A549 (cell line): ENCODE measurements around the gene UNC13D. TPM values are rescaled to one million over a fixed set of nuclear protein-coding genes. Genes with fewer than 3 reads are reported as not detected.

Experiments
- ATAC-seq, 2 experiments: fragments of 200-7000 bp in 1 of 2; fragments of >200 bp in 1 of 2; cut with Nextera tagmentation in 1 of 2; cut with Tn5 transposase in 1 of 2; 3 replicates each; pipeline versions ENCODE4 v1.8.0 to v1.9.1; 2018 to 2020; ENCODE audit warnings: mild to moderate bottlenecking in 1 of 2, moderate library complexity in 1 of 2
- CTCF ChIA-PET: fragments of 300-600 bp; sonication (Branson Sonifier 250); formaldehyde crosslinking; extraction: SDS; loops from one replicate; lab custom pipeline; 2021; ENCODE audit warnings: antibody characterized with exemption, inconsistent platforms; lab: Yijun Ruan, JAX
- POLR2A ChIA-PET: fragments of 350-600 bp; formaldehyde crosslinking; extraction: SDS; loops from one replicate; lab custom pipeline; 2021; ENCODE audit warnings: antibody characterized with exemption, inconsistent platforms; lab: Yijun Ruan, JAX
- DNase-seq, 2 experiments: peaks; one replicate each; pipeline versions ENCODE4 v3.0.0 to v3.0.0-alpha.2; 2011 to 2016; ENCODE audit warnings: low read depth in 1 of 2, low spot score in 1 of 2
- FAIRE-seq: peaks from 2 replicates; lab custom pipeline; 2011; peaks lifted over from hg19 to GRCh38; lab: Jason Lieb, UNC
- H3K27ac ChIP-seq, 2 experiments: fragments of >200 bp; sonication (Bioruptor Twin); formaldehyde crosslinking; 3 replicates each; pipeline ENCODE4 v1.5.1; 2016 to 2017
- H3K4me1 ChIP-seq: fragments of >200 bp; sonication (Bioruptor Twin); formaldehyde crosslinking; 3 replicates; pipeline ENCODE4 v1.6.1; 2016
- H3K4me2 ChIP-seq: fragments of >200 bp; sonication (Bioruptor Twin); formaldehyde crosslinking; 3 replicates; pipeline ENCODE4 v1.6.1; 2016
- H3K4me3 ChIP-seq: fragments of >200 bp; sonication (Bioruptor Twin); formaldehyde crosslinking; 3 replicates; pipeline ENCODE4 v1.5.1; 2016
- H3K9me3 ChIP-seq: fragments of >200 bp; sonication (Bioruptor Twin); formaldehyde crosslinking; 3 replicates; pipeline ENCODE4 v1.6.1; 2016
- BHLHE40 ChIP-seq: IDR thresholded peaks from 2 replicates; pipeline ENCODE4 v1.6.1; 2012; ENCODE audit warnings: low read depth, low read length, inconsistent platforms
- CBX8 ChIP-seq: fragments of 200-600 bp; sonication (generic); IDR thresholded peaks from 2 replicates; pipeline ENCODE4 v1.6.1; 2016
- CEBPB ChIP-seq, 2 experiments: fragments of >200 bp in 1 of 2; sonication (Bioruptor Twin) in 1 of 2; formaldehyde crosslinking in 1 of 2; IDR thresholded peaks; 2 replicates each; pipeline ENCODE4 v1.6.1; 2012 to 2016
- CHD2 ChIP-seq: fragments of 150-350 bp; IDR thresholded peaks from 2 replicates; pipeline ENCODE4 v1.6.1; 2014; ENCODE audit warnings: low read length; ENCODE audit not compliant: partially characterized antibody
- CHD4 ChIP-seq: fragments of 200-600 bp; sonication (generic); IDR thresholded peaks from 2 replicates; pipeline ENCODE4 v1.6.1; 2016; ENCODE audit warnings: antibody characterized with exemption, mild to moderate bottlenecking, borderline replicate concordance
- EHMT2 ChIP-seq: fragments of 200-600 bp; sonication (generic); IDR thresholded peaks from 2 replicates; pipeline ENCODE4 v1.6.1; 2016; ENCODE audit warnings: antibody characterized with exemption, low read depth, mild to moderate bottlenecking, moderate library complexity
- GATA3 ChIP-seq: IDR thresholded peaks from 2 replicates; pipeline ENCODE4 v1.6.1; 2012; ENCODE audit warnings: borderline replicate concordance
- HOXB13 ChIP-seq: fragments of 250-450 bp; sonication (Bioruptor Pico); IDR thresholded peaks from 2 replicates; pipeline ENCODE4 v1.5.0; 2020; ENCODE audit warnings: low read depth, mild to moderate bottlenecking, moderate library complexity
- HOXB5 ChIP-seq: fragments of 250-450 bp; sonication (Bioruptor Pico); IDR thresholded peaks from 2 replicates; pipeline ENCODE4 v1.5.0; 2020; ENCODE audit warnings: mild to moderate bottlenecking, moderate library complexity
- JUNB ChIP-seq: fragments of >200 bp; sonication (Bioruptor Twin); formaldehyde crosslinking; IDR thresholded peaks from 2 replicates; pipeline ENCODE4 v1.6.1; 2016
- KDM5A ChIP-seq: fragments of 200-600 bp; sonication (generic); IDR thresholded peaks from 2 replicates; pipeline ENCODE4 v1.6.1; 2016; ENCODE audit warnings: antibody characterized with exemption, mild to moderate bottlenecking
- MAZ ChIP-seq: fragments of 150-350 bp; IDR thresholded peaks from 2 replicates; pipeline ENCODE4 v1.6.1; 2014; ENCODE audit warnings: antibody characterized with exemption, low read depth, low read length, borderline replicate concordance
- NR3C1 ChIP-seq: fragments of >200 bp; sonication (Bioruptor Twin); formaldehyde crosslinking; IDR thresholded peaks from 3 replicates; pipeline ENCODE4 v1.6.1; 2017
- PHF8 ChIP-seq: fragments of 200-600 bp; sonication (generic); IDR thresholded peaks from 2 replicates; pipeline ENCODE4 v1.6.1; 2016; ENCODE audit warnings: low read depth, mild to moderate bottlenecking, antibody characterized with exemption, moderate library complexity, borderline replicate concordance
- POLR2A ChIP-seq: IDR thresholded peaks from 2 replicates; pipeline ENCODE4 v1.6.1; 2012; ENCODE audit warnings: mild to moderate bottlenecking, low read length
- RNF2 ChIP-seq: fragments of 200-600 bp; sonication (generic); IDR thresholded peaks from 2 replicates; pipeline ENCODE4 v1.6.1; 2016; ENCODE audit warnings: low read depth, mild to moderate bottlenecking, antibody characterized with exemption, moderate library complexity, borderline replicate concordance
- TFCP2L1 ChIP-seq: fragments of 250-450 bp; sonication (Bioruptor Pico); IDR thresholded peaks from 2 replicates; pipeline ENCODE4 v1.5.0; 2021; ENCODE audit warnings: mild to moderate bottlenecking
- TP53 ChIP-seq: fragments of 250-450 bp; sonication (Bioruptor Pico); IDR thresholded peaks from 2 replicates; pipeline ENCODE4 v1.5.0; 2021; ENCODE audit warnings: mild to moderate bottlenecking, moderate library complexity
- ZFP36 ChIP-seq: fragments of 450-650 bp; IDR thresholded peaks from 2 replicates; pipeline ENCODE4 v1.6.1; 2014; ENCODE audit warnings: borderline replicate concordance; ENCODE audit not compliant: partially characterized antibody
- ZNF302 ChIP-seq: fragments of 250-450 bp; sonication (Bioruptor Pico); IDR thresholded peaks from 2 replicates; pipeline ENCODE4 v1.9.0; 2021; ENCODE audit warnings: inconsistent platforms, mild to moderate bottlenecking, moderate library complexity
- WGBS: methylation state at CpG from one replicate; pipeline ENCODE4 v1.1.6; 2017; ENCODE audit errors: missing lambda C conversion rate; 5-methylcytosine and 5-hydroxymethylcytosine counted together
- polyA plus RNA-seq, 4 experiments: library from polyadenylated mRNA; depleted of rRNA in 3 of 4; stranded (reverse); fragments of >200 nt; fragmentation: RNase III in 1 of 4; extraction: RNeasy Plus Mini Kit Qiagen cat#74134 plus additional on column Dnase treatment in 1 of 4; gene quantifications; 2 replicates in 3 of 4; 3 replicates in 1 of 4; pipeline ENCODE4 v1.2.3, GENCODE V29; 2011 to 2017
- TF ChIP-seq, protein P1 (sequence below): fragments of >200 bp; sonication (Bioruptor Twin); formaldehyde crosslinking; IDR thresholded peaks from 2 replicates; pipeline ENCODE4 v1.6.1; 2016
- TF ChIP-seq, protein P2 (sequence below): fragments of 450-650 bp; IDR thresholded peaks from 2 replicates; pipeline ENCODE4 v1.6.1; 2014; ENCODE audit warnings: antibody characterized with exemption

Gene UNC13D
- polyA plus RNA-seq, 2 of the 4 experiments (the other 2 are of a cell fraction), result 1.6 to 3.5 TPM

- CTCF ChIA-PET, result interaction anchor here (1.3 to 37.0 kb wide), 3 partner anchors 3 to 22 kb away, joined by 5 to 691 read pairs (median 691); partner anchors contain the start of genes UNC13D and WBP2
- DNase-seq, result no peak
- Histone ChIP-seq H3K9me3 (no peaks in the 10 kb centered on the region), H3K4me3 (no peak overlapping the region), H3K4me2 (no peak overlapping the region), H3K4me1 (no peaks in the 10 kb centered on the region), H3K27ac (no peak overlapping the region)
- TF ChIP-seq ZNF302 (CRISPR knock-in tag) (no peak), TP53 (CRISPR knock-in tag) (no peak)
- ATAC-seq, result no peak
- POLR2A ChIA-PET, result no interaction called here
- no peak for FAIRE-seq
- 93% methylated on average over 15 of the region's 15 CpGs for WGBS
These were observed 5.8 kb downstream of the UNC13D start for GRCh38 chr17:75838410-75838809.

DNA sequence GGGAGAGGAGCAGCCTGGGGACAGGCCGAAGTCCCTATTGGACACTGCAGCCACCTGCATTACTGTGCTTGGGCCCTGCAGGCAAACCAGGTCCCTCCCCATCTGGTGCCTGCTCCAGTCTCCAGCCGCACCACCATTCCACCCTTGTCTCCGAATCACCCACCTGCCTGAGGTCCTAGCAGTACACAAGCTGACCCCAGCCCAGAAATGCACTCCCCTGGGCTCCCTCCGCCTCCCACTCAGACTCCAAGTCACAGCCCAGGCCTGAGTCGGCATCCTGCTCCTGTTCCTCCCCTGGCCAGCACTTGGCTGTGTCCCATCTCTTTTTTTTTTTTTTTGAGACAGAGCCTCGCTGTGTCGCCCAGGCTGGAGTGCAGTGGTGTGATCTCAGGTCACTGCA is 6.3 kb downstream of the UNC13D start:
- Histone ChIP-seq H3K4me3 (no peak overlapping the region), H3K9me3 (no peaks in the 10 kb centered on the region), H3K4me1 (no peaks in the 10 kb centered on the region), H3K4me2 (no peak overlapping the region), H3K27ac (no peak overlapping the region)
- TF ChIP-seq HOXB5, result no peak
- no peak for TF ChIP-seq KDM5A
- TF ChIP-seq POLR2A, result no peak
- no peak for TF ChIP-seq EHMT2
- no peak for TF ChIP-seq MAZ
- no peak for TF ChIP-seq JUNB
- no peak for TF ChIP-seq GATA3
- no peak for TF ChIP-seq ZNF302 (CRISPR knock-in tag)
- TF ChIP-seq, protein P1, sequence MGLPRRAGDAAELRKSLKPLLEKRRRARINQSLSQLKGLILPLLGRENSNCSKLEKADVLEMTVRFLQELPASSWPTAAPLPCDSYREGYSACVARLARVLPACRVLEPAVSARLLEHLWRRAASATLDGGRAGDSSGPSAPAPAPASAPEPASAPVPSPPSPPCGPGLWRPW, result no peak
- no peak for TF ChIP-seq CEBPB (IDR thresholded peaks at IDR 0.05)
- TF ChIP-seq CHD2, result no peak
- no peak for TF ChIP-seq TFCP2L1
- TF ChIP-seq BHLHE40, result no peak
- TF ChIP-seq CBX8, result no peak
- no peak for TF ChIP-seq CHD4
- TF ChIP-seq, protein P2, sequence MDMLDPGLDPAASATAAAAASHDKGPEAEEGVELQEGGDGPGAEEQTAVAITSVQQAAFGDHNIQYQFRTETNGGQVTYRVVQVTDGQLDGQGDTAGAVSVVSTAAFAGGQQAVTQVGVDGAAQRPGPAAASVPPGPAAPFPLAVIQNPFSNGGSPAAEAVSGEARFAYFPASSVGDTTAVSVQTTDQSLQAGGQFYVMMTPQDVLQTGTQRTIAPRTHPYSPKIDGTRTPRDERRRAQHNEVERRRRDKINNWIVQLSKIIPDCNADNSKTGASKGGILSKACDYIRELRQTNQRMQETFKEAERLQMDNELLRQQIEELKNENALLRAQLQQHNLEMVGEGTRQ, result no peak
- no peak for TF ChIP-seq PHF8
- TF ChIP-seq NR3C1, result no peak
- TF ChIP-seq HOXB13 (CRISPR knock-in tag), result no peak
- TF ChIP-seq ZFP36, result no peak
- FAIRE-seq (no peak), DNase-seq (no peak), ATAC-seq (no peak)
- CTCF ChIA-PET, result interaction anchor here (0.9 to 37.0 kb wide), 4 partner anchors 3 to 67 kb away, joined by 4 to 691 read pairs (median 348); partner anchors contain the start of genes MRPL38, TRIM65, UNC13D and WBP2
- WGBS, result 92% methylated on average over 7 of the region's 7 CpGs
- POLR2A ChIA-PET, result no interaction called here

DNA sequence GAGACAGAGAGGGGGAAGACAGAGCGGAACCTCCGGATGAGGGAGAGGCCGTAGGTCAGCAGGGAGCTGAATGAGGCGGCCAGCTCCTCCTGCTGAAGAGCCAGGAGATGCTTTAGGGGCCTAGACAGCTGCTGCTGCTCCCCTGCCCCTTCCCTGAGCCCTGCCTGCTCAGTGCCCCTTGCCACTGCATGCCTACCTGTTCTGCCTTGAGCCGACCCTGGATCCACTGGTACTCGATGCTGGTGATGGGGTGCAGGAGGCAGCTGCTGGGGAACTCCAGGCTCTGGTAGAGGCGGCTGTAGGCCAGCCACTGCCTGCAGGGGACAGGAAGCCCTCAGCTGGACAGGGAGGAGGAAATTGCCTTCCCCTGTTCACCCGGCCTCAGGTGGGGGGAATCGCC is 7.6 kb downstream of the UNC13D start:
- H3K4me2 ChIP-seq, result no peak overlapping the region
- FAIRE-seq, result no peak
- H3K27ac ChIP-seq, result no peak overlapping the region
- H3K9me3 ChIP-seq, result no peaks in the 10 kb centered on the region
- TF ChIP-seq, protein P1, result no peak
- TF ChIP-seq ZNF302 (CRISPR knock-in tag) (no peak), RNF2 (no peak), CHD4 (no peak)
- TF ChIP-seq, all 56 proteins: peak for 0
- CTCF ChIA-PET, result interaction anchor here (0.7 to 37.0 kb wide), 6 partner anchors 5 to 73 kb away, joined by 3 to 691 read pairs (median 6); partner anchors contain the start of genes GALK1, MRPL38, UNC13D and WBP2
- DNase-seq (no peak), ATAC-seq (no peak)
- POLR2A ChIA-PET, result interaction anchor here (0.9 kb wide), 1 partner anchor 13 kb away, joined by 3 read pairs; no protein-coding TSS in a partner anchor
- no peak overlapping the region for H3K4me3 ChIP-seq
- 87% methylated on average over 9 of the region's 9 CpGs for WGBS
- no peaks in the 10 kb centered on the region for H3K4me1 ChIP-seq
